OCI-LY7 (cell line): ENCODE results near the gene LBR. TPM values are rescaled to one million over a fixed set of nuclear protein-coding genes. Genes with fewer than 3 reads are reported as not detected.
A peak's percentile ranks its signal among the peaks of the same experiment; 100 is the strongest.

Experiments
- BruUV-seq: library from RNA; stranded (reverse); fragments of 400-500 nt; replicated peaks from 2 replicates; lab custom pipeline; 2021; lab: Mats Ljungman, UMichigan
- CTCF ChIA-PET: fragments of 300-600 bp; sonication (Branson Sonifier 250); formaldehyde crosslinking; loops from one replicate; lab custom pipeline; 2022; ENCODE audit warnings: antibody characterized with exemption; ENCODE audit not compliant: unreplicated experiment; lab: Charles Lee
- POLR2A ChIA-PET: fragments of 300-600 bp; sonication (Branson Sonifier 250); formaldehyde crosslinking; loops from one replicate; lab custom pipeline; 2022; ENCODE audit warnings: antibody characterized with exemption; lab: Charles Lee
- DNase-seq: peaks from one replicate; pipeline ENCODE4 v3.0.0-alpha.2; 2015; ENCODE audit warnings: low spot score
- H2AFZ ChIP-seq: fragments of 200-600 bp; sonication (generic), shearing (Covaris generic); 2 replicates; pipeline ENCODE4 v1.6.1; 2014; ENCODE audit warnings: mild to moderate bottlenecking, antibody characterized with exemption, low read length, moderate library complexity
- H3K27ac ChIP-seq: fragments of 200-600 bp; sonication (generic); 2 replicates; pipeline ENCODE4 v1.5.1; 2014; ENCODE audit warnings: mixed run types, low read depth, mild to moderate bottlenecking, moderate library complexity, low read length, inconsistent platforms; ENCODE audit not compliant: poor library complexity, severe bottlenecking
- H3K36me3 ChIP-seq: fragments of 200-600 bp; sonication (generic); 2 replicates; pipeline ENCODE4 v1.6.1; 2014; ENCODE audit warnings: mild to moderate bottlenecking, antibody characterized with exemption, low read length, moderate library complexity, mixed read lengths; ENCODE audit not compliant: insufficient read depth
- H3K4me1 ChIP-seq: fragments of 200-600 bp; sonication (generic); 2 replicates; pipeline ENCODE4 v1.5.1; 2014; ENCODE audit warnings: mild to moderate bottlenecking, low read length; ENCODE audit not compliant: insufficient read depth, poor library complexity, severe bottlenecking
- H3K4me2 ChIP-seq: fragments of 200-600 bp; sonication (generic); 2 replicates; pipeline ENCODE4 v1.6.1; 2014; ENCODE audit warnings: mild to moderate bottlenecking, low read length
- H3K4me3 ChIP-seq: fragments of 200-600 bp; sonication (generic); 2 replicates; pipeline ENCODE4 v1.5.1; 2014; ENCODE audit warnings: mild to moderate bottlenecking, low read depth, low read length; ENCODE audit not compliant: poor library complexity, severe bottlenecking
- H3K79me2 ChIP-seq: fragments of 200-600 bp; sonication (generic); 2 replicates; pipeline ENCODE4 v1.6.1; 2016; ENCODE audit warnings: low read depth, mild to moderate bottlenecking, low read length, moderate library complexity, mixed read lengths; ENCODE audit not compliant: insufficient read depth
- H3K9me2 ChIP-seq: fragments of 200-600 bp; sonication (generic); 2 replicates; pipeline ENCODE4 v1.6.1; 2016; ENCODE audit warnings: mild to moderate bottlenecking, low read length, mixed read lengths; ENCODE audit not compliant: insufficient read depth
- H3K9me3 ChIP-seq: fragments of 200-600 bp; sonication (generic); 2 replicates; pipeline ENCODE4 v1.6.1; 2014; ENCODE audit warnings: mild to moderate bottlenecking, mixed run types, low read length, mixed read lengths
- H4K20me1 ChIP-seq: fragments of 200-600 bp; sonication (generic); 2 replicates; pipeline ENCODE4 v1.6.1; 2014; ENCODE audit warnings: mild to moderate bottlenecking, antibody characterized with exemption, low read length, moderate library complexity, mixed read lengths; ENCODE audit not compliant: insufficient read depth
- EZH2phosphoT487 ChIP-seq: fragments of 200-600 bp; sonication (generic); IDR thresholded peaks from 2 replicates; pipeline ENCODE4 v1.6.1; 2018; ENCODE audit warnings: low read depth, borderline replicate concordance, mild to moderate bottlenecking, mixed run types, antibody characterized with exemption, low read length, moderate library complexity, mixed read lengths
- intact Hi-C: fragments of 100-400 bp; cut with micrococcal nuclease; formaldehyde crosslinking; loops from one replicate; pipeline ENCODE4 v1.10.0; 2022; ENCODE audit not compliant: unreplicated experiment
- total RNA-seq, 2 experiments: library from RNA; depleted of rRNA in 1 of 2; stranded (reverse); fragments of >200 nt in 1 of 2; shearing (Covaris generic) in 1 of 2; gene quantifications; 2 replicates each; pipeline ENCODE4 v1.2.3, GENCODE V29; 2014 to 2022
- TF ChIP-seq, protein P1 (sequence below): fragments of 200-600 bp; sonication (generic); conservative IDR thresholded peaks from 2 replicates; pipeline ENCODE4 v1.5.1; 2014; ENCODE audit warnings: mild to moderate bottlenecking, antibody characterized with exemption, low read length, moderate library complexity, mixed read lengths

The LBR gene
- total RNA-seq, 2 experiments from 2014 or later, result 117 to 288 TPM

DNA sequence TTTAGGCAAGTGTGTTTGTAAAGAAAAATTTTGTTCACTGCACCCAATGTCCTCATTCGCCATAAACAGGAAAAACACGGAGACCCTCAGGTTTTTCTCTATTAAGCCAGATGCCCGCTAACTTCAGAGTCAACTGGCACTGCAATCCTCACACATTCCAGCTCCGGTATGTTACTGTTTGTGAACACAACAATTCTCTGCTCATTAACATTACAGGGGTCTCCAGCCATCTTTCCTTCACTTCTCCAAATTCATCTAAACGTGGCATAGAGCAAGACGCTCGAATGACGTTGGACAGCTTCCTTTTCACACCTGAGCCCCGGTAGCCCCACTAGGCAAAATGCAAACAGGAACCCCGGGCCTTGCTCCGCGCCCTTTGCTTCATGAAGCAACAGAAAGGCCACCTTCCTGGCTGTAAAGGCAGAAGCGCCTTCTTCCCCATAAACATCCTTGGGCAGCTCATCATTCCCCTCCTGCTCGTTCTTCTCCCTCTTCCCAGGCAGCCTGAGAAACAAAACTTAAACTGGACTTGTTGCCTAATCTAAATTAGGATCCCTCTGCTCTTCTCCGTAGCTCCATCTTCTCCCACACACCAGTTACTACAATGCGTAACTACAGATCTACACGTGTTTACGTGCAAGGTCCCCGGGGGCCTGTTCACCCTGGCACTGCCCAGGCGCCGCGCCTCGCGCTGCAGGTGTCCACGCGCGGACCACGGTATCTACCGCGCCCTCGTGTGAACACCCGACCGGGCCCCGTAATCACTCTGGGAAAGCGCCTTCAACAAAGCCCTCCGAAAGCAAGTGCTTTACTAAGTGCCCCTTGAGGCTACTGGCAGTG lies 1.2 kb downstream of the LBR start:
- H3K36me3 ChIP-seq, result peaks cover 54% of the 10 kb centered on the region
- H3K9me3 ChIP-seq, result peaks cover 6% of the 10 kb centered on the region; the same call in 1 of the 2 replicates
- H3K79me2 ChIP-seq, result peaks cover 62% of the 10 kb centered on the region
- H3K4me3 ChIP-seq, result peak overlapping the region; percentile 85
- intact Hi-C loops, result loop anchor here (5.0 to 10.0 kb wide), 3 partner anchors 226 to 992 kb away; partner anchors contain the start of genes ENAH, LEFTY2 and WDR26
- no peak overlapping the region for H2AFZ ChIP-seq
- peaks cover 41% of the 10 kb centered on the region for H3K4me1 ChIP-seq
- DNase-seq, result peak; percentile 73
- H3K4me2 ChIP-seq, result peak overlapping the region; percentile 96
- peak overlapping the region; percentile 92 for H3K27ac ChIP-seq
- TSS peak; percentile 44 for BruUV-seq
- ChIA-PET CTCF (interaction anchor here (0.5 to 0.9 kb wide), 5 partner anchors 18 to 981 kb away, joined by 3 read pairs; partner anchors contain the start of gene PARP1), POLR2A (interaction anchor here (0.6 to 12.2 kb wide), 8 partner anchors 8 to 573 kb away, joined by 3 to 242 read pairs (median 4); partner anchors contain the start of gene SDE2)
- H3K9me2 ChIP-seq, result no peaks in the 10 kb centered on the region
- TF ChIP-seq, protein P1, sequence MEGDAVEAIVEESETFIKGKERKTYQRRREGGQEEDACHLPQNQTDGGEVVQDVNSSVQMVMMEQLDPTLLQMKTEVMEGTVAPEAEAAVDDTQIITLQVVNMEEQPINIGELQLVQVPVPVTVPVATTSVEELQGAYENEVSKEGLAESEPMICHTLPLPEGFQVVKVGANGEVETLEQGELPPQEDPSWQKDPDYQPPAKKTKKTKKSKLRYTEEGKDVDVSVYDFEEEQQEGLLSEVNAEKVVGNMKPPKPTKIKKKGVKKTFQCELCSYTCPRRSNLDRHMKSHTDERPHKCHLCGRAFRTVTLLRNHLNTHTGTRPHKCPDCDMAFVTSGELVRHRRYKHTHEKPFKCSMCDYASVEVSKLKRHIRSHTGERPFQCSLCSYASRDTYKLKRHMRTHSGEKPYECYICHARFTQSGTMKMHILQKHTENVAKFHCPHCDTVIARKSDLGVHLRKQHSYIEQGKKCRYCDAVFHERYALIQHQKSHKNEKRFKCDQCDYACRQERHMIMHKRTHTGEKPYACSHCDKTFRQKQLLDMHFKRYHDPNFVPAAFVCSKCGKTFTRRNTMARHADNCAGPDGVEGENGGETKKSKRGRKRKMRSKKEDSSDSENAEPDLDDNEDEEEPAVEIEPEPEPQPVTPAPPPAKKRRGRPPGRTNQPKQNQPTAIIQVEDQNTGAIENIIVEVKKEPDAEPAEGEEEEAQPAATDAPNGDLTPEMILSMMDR, result peak; percentile 11; the same call in 1 of the 2 replicates
- TF ChIP-seq EZH2phosphoT487, result no peak
- H4K20me1 ChIP-seq, result peaks cover 42% of the 10 kb centered on the region

DNA sequence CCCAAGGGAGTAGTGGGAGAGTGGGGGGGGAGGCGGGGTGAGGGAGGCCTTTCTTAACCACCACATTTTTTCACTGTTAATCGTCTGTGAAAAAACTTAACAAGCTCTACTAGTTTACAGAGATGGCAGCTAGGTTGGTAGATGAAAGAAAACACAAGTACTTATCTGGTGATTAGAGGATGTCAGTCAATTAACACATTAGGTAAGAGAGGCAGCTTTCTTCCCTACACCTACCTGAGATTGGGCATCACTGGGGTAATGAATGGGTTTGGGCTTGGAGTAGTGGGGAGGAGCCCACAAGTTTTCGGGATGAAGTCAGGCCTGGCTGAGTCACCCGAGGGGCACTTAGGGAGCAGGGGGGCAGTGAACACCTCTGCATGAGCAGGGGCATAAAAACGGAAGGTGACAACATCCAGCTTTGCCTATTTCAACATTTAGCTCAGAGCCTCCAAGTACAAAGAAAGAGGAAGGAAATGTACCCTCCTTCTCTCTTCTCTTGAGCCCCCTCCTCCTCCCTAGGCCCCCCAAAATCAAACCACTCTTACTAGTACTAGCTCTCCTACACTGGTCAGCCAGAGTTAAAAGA lies 2.5 kb downstream of the LBR start:
- Histone ChIP-seq H3K36me3 (peaks cover 67% of the 10 kb centered on the region), H3K9me2 (no peaks in the 10 kb centered on the region), H3K9me3 (peaks cover 2% of the 10 kb centered on the region; the same call in 1 of the 2 replicates), H3K79me2 (peaks cover 75% of the 10 kb centered on the region), H3K4me2 (peak overlapping the region; percentile 96), H3K4me1 (peaks cover 41% of the 10 kb centered on the region), H4K20me1 (peaks cover 48% of the 10 kb centered on the region), H3K27ac (peak overlapping the region; percentile 92), H2AFZ (no peak overlapping the region), H3K4me3 (peak overlapping the region; percentile 85)
- ChIA-PET CTCF (interaction anchor here (0.6 to 1.2 kb wide), 3 partner anchors 15 to 109 kb away, joined by 3 to 4 read pairs (median 4); no protein-coding TSS in a partner anchor), POLR2A (interaction anchor here (0.6 to 12.2 kb wide), 15 partner anchors 11 to 574 kb away, joined by 3 to 242 read pairs (median 4); partner anchors contain the start of gene SDE2)
- TF ChIP-seq, protein P1, result no peak
- no peak for TF ChIP-seq EZH2phosphoT487
- peak; percentile 31 for DNase-seq
- intact Hi-C loops, result loop anchor here (5.0 to 10.0 kb wide), 3 partner anchors 227 to 990 kb away; partner anchors contain the start of genes ENAH, LEFTY2 and WDR26
- no TSS peak for BruUV-seq
